GM04503 (cell line): ENCODE data around the gene POLR3G.

Source experiments
- DNase-seq: peaks from one replicate; pipeline ENCODE4 v3.0.0-alpha.2; 2012; ENCODE audit warnings: low read depth

Gene POLR3G

GRCh38 chr5:90474235-90475107, at the start of gene POLR3G, which contains the start of gene MBLAC2:
Gene POLR3G, plus strand, starts transcription at chr5:90474864. Its CDS starts 10,704 bp downstream, at chr5:90485568.
Gene MBLAC2, minus strand, starts transcription at chr5:90474771. Its CDS starts 479 bp downstream, at chr5:90474292.
- peak; percentile 42 for DNase-seq

GRCh38 chr5:90434116-90434714, 40.4 kb upstream of the POLR3G start:
- DNase-seq, result no peak

GRCh38 chr5:90437663-90438062, 37.0 kb upstream of the POLR3G start:
- no peak for DNase-seq

GRCh38 chr5:90438100-90438499, 36.6 kb upstream of the POLR3G start:
- DNase-seq, result no peak

GRCh38 chr5:90440644-90441043, 34.0 kb upstream of the POLR3G start:
- no peak for DNase-seq

GRCh38 chr5:90446961-90447360, 27.7 kb upstream of the POLR3G start:
- peak; percentile 63 for DNase-seq

- DNase-seq, result no peak
These were observed 13.4 kb upstream of the POLR3G start for GRCh38 chr5:90461288-90461687.

- no peak for DNase-seq
These were observed 1.8 kb upstream of the POLR3G start for GRCh38 chr5:90472783-90473395.

GRCh38 chr5:90473396-90474234, 1.0 kb upstream of the POLR3G start:
- no peak for DNase-seq

- DNase-seq, result no peak
These were observed 844 bp downstream of the POLR3G start for GRCh38 chr5:90475436-90475980.

GRCh38 chr5:90476391-90476790, 1.7 kb downstream of the POLR3G start:
- DNase-seq, result no peak

- DNase-seq, result no peak
These were observed 2.4 kb downstream of the POLR3G start for GRCh38 chr5:90477073-90477472.

GRCh38 chr5:90477621-90478215, 3.1 kb downstream of the POLR3G start:
- no peak for DNase-seq

- peak; percentile 26 for DNase-seq
These were observed 5.1 kb downstream of the POLR3G start for GRCh38 chr5:90479611-90480385.

- no peak for DNase-seq
These were observed 6.0 kb downstream of the POLR3G start for GRCh38 chr5:90480699-90481098.

- no peak for DNase-seq
These were observed 8.5 kb downstream of the POLR3G start for GRCh38 chr5:90483206-90483605.

GRCh38 chr5:90484540-90484939, 9.9 kb downstream of the POLR3G start:
- DNase-seq, result no peak

- DNase-seq, result peak; percentile 73
These were observed 14.1 kb downstream of the POLR3G start for GRCh38 chr5:90488791-90489190.

GRCh38 chr5:90494043-90494442, 19.4 kb downstream of the POLR3G start:
- no peak for DNase-seq

GRCh38 chr5:90495146-90495545, 20.5 kb downstream of the POLR3G start:
- DNase-seq, result no peak
